ENCODE results near the gene PROX1.

PROX1 gene

GRCh38 chr1:213987927-213988506, at the start of gene PROX1:
Gene PROX1 (plus strand): TSS chr1:213987973. CDS start chr1:213996536, 8,563 bp downstream.
- DNase-seq: no peak

- no peak for DNase-seq
These were observed 49.0 kb upstream of the PROX1 start for GRCh38 chr1:213938776-213939175.

GRCh38 chr1:213939888-213940287, 47.9 kb upstream of the PROX1 start:
- no peak for DNase-seq

GRCh38 chr1:213940947-213941346, 46.8 kb upstream of the PROX1 start:
- DNase-seq: no peak

- DNase-seq: no peak
These were observed 45.7 kb upstream of the PROX1 start for GRCh38 chr1:213942061-213942460.

GRCh38 chr1:213947200-213947801, 40.5 kb upstream of the PROX1 start:
- no peak for DNase-seq

- DNase-seq: no peak
These were observed 35.9 kb upstream of the PROX1 start for GRCh38 chr1:213951876-213952275.

GRCh38 chr1:213953806-213954205, 34.0 kb upstream of the PROX1 start:
- no peak for DNase-seq

- no peak for DNase-seq
These were observed 31.4 kb upstream of the PROX1 start for GRCh38 chr1:213956295-213956770.

GRCh38 chr1:213958346-213958745, 29.4 kb upstream of the PROX1 start:
- DNase-seq: no peak

- DNase-seq: no peak
These were observed 26.8 kb upstream of the PROX1 start for GRCh38 chr1:213960963-213961362.

GRCh38 chr1:213962508-213962907, 25.3 kb upstream of the PROX1 start:
- no peak for DNase-seq

GRCh38 chr1:213966122-213966521, 21.7 kb upstream of the PROX1 start:
- no peak for DNase-seq

- DNase-seq: no peak
These were observed 19.5 kb upstream of the PROX1 start for GRCh38 chr1:213968146-213968825.

- DNase-seq: no peak
These were observed 17.7 kb upstream of the PROX1 start for GRCh38 chr1:213969958-213970555.

GRCh38 chr1:213972141-213972540, 15.6 kb upstream of the PROX1 start:
- no peak for DNase-seq

- DNase-seq: no peak
These were observed 14.6 kb upstream of the PROX1 start for GRCh38 chr1:213973129-213973528.

- DNase-seq: no peak
These were observed 10.9 kb upstream of the PROX1 start for GRCh38 chr1:213976665-213977485.

- DNase-seq: no peak
These were observed 10.3 kb upstream of the PROX1 start for GRCh38 chr1:213977486-213977842.

- no peak for DNase-seq
These were observed 9.9 kb upstream of the PROX1 start for GRCh38 chr1:213977909-213978308.

- no peak for DNase-seq
These were observed 7.8 kb upstream of the PROX1 start for GRCh38 chr1:213979751-213980586.

GRCh38 chr1:213980906-213981305, 6.9 kb upstream of the PROX1 start:
- DNase-seq: no peak

Measured in KG1 (cell line).